ENCODE results near the gene TBCD. TPM values are rescaled to one million over a fixed set of nuclear protein-coding genes. Genes with fewer than 3 reads are reported as not detected.

TBCD gene
- polyA plus RNA-seq, 2 of the 4 experiments (the other 2 are of a cell fraction), result 33.5 to 49.1 TPM

DNA sequence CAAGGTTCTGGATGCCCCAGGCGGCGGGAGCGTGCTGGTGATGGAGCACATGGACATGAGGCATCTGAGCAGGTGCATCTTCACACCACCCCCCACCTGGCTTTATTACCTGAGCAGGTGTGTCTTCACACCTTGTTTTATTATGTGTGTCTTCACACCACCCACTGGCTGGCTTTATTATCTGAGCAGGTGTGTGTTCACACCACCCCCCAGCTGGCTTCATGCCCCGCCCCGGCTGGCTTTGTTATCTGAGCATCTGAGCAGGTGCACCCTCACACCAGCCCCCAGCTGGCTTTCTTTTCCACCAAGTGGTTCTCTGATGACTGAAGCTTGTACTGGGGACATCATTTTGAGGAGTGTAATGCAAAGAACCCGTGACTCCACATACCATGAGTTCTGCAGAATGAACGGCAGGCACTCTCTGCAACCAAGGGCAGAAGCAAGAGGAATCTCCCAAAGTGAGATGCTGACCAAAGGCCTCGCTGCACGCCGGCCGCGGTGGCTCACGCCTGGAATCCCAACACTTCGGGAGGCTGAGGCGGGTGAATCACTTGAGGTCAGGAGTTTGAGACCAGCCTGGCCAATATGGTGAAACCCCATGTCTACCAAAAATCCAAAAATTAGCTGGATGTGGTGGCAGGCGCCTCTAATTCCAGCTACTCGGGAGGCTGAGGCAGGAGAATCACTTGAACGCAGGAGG, 32.7 kb upstream of the TBCD start (continued):
- TF ChIP-seq, protein P1, sequence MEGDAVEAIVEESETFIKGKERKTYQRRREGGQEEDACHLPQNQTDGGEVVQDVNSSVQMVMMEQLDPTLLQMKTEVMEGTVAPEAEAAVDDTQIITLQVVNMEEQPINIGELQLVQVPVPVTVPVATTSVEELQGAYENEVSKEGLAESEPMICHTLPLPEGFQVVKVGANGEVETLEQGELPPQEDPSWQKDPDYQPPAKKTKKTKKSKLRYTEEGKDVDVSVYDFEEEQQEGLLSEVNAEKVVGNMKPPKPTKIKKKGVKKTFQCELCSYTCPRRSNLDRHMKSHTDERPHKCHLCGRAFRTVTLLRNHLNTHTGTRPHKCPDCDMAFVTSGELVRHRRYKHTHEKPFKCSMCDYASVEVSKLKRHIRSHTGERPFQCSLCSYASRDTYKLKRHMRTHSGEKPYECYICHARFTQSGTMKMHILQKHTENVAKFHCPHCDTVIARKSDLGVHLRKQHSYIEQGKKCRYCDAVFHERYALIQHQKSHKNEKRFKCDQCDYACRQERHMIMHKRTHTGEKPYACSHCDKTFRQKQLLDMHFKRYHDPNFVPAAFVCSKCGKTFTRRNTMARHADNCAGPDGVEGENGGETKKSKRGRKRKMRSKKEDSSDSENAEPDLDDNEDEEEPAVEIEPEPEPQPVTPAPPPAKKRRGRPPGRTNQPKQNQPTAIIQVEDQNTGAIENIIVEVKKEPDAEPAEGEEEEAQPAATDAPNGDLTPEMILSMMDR (IDR thresholded peaks at IDR 0.05), result no peak
- no peak for TF ChIP-seq MAFK (IDR thresholded peaks at IDR 0.05; ENCODE audit: partially characterized antibody)
- TF ChIP-seq, protein P2, sequence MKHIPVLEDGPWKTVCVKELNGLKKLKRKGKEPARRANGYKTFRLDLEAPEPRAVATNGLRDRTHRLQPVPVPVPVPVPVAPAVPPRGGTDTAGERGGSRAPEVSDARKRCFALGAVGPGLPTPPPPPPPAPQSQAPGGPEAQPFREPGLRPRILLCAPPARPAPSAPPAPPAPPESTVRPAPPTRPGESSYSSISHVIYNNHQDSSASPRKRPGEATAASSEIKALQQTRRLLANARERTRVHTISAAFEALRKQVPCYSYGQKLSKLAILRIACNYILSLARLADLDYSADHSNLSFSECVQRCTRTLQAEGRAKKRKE (CRISPR knock-in tag; IDR thresholded peaks at IDR 0.05; ENCODE audit: low read depth), result no peak
- TF ChIP-seq, protein P3, sequence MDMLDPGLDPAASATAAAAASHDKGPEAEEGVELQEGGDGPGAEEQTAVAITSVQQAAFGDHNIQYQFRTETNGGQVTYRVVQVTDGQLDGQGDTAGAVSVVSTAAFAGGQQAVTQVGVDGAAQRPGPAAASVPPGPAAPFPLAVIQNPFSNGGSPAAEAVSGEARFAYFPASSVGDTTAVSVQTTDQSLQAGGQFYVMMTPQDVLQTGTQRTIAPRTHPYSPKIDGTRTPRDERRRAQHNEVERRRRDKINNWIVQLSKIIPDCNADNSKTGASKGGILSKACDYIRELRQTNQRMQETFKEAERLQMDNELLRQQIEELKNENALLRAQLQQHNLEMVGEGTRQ (IDR thresholded peaks at IDR 0.05), result no peak
- TF ChIP-seq, protein P4, sequence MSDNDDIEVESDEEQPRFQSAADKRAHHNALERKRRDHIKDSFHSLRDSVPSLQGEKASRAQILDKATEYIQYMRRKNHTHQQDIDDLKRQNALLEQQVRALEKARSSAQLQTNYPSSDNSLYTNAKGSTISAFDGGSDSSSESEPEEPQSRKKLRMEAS (IDR thresholded peaks at IDR 0.05), result no peak
- no peak for TF ChIP-seq CHD2 (IDR thresholded peaks at IDR 0.05; ENCODE audit: low read length, partially characterized antibody)
- TF ChIP-seq CEBPB (IDR thresholded peaks at IDR 0.05), result no peak
- TF ChIP-seq, protein P5, sequence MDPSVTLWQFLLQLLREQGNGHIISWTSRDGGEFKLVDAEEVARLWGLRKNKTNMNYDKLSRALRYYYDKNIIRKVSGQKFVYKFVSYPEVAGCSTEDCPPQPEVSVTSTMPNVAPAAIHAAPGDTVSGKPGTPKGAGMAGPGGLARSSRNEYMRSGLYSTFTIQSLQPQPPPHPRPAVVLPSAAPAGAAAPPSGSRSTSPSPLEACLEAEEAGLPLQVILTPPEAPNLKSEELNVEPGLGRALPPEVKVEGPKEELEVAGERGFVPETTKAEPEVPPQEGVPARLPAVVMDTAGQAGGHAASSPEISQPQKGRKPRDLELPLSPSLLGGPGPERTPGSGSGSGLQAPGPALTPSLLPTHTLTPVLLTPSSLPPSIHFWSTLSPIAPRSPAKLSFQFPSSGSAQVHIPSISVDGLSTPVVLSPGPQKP (IDR thresholded peaks at IDR 0.05; ENCODE audit: low read depth, low read length), result no peak
- no peak for TF ChIP-seq SMC3 (IDR thresholded peaks at IDR 0.05)

DNA sequence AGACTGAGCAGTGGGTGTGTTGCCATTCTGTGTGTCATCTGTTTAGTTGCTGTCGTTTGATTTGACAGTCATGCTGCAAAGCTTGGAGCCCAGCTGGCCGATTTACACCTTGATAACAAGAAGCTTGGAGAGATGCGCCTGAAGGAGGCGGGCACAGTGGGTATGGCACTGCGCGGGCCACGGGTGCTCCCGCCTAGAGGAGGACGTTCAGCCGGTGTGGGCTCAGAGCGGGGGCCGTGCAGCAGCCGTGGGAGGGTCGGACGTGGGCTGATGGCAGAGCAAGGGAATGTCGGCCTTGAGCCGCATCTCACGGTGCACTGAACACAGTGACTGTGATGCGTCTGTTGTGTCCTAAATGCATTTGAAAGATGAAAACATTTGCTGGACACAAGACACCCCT, 31.7 kb upstream of the TBCD start:
- no peak overlapping the region for H3K27ac ChIP-seq
- no peak overlapping the region for H3K4me2 ChIP-seq
- DNase-seq (ENCODE audit: low read depth in 1 of 2, low spot score in 1 of 2), result no peak
- no peak for TF ChIP-seq RCOR1 (IDR thresholded peaks at IDR 0.05; ENCODE audit: low read depth, low read length)
- TF ChIP-seq FOSL2 (IDR thresholded peaks at IDR 0.05), result no peak
- no peak for TF ChIP-seq FOSL2 (CRISPR knock-in tag; IDR thresholded peaks at IDR 0.05)
- no peak for TF ChIP-seq FOXS1 (CRISPR knock-in tag; IDR thresholded peaks at IDR 0.05)
- no peak for TF ChIP-seq RARB (CRISPR knock-in tag; IDR thresholded peaks at IDR 0.05)
- TF ChIP-seq SREBF2 (IDR thresholded peaks at IDR 0.05), result no peak
- TF ChIP-seq CBX2 (IDR thresholded peaks at IDR 0.05; ENCODE audit: borderline replicate concordance, low read depth), result no peak
- TF ChIP-seq ZNF302 (CRISPR knock-in tag; IDR thresholded peaks at IDR 0.05), result no peak
- TF ChIP-seq JUN (IDR thresholded peaks at IDR 0.05), result no peak
- TF ChIP-seq SMC3 (IDR thresholded peaks at IDR 0.05), result no peak
- TF ChIP-seq HOXB13 (CRISPR knock-in tag; IDR thresholded peaks at IDR 0.05; ENCODE audit: low read depth), result no peak
- TF ChIP-seq JUNB (IDR thresholded peaks at IDR 0.05), result no peak
- TF ChIP-seq HEYL (CRISPR knock-in tag; IDR thresholded peaks at IDR 0.05), result no peak
- no peak for TF ChIP-seq RNF2 (IDR thresholded peaks at IDR 0.05; ENCODE audit: borderline replicate concordance, low read depth)
- no peak for TF ChIP-seq ZFP36 (IDR thresholded peaks at IDR 0.05; ENCODE audit: borderline replicate concordance, partially characterized antibody)
- TF ChIP-seq EHMT2 (IDR thresholded peaks at IDR 0.05; ENCODE audit: low read depth), result no peak
- no peak for TF ChIP-seq ZSCAN20 (CRISPR knock-in tag; IDR thresholded peaks at IDR 0.05)
- TF ChIP-seq, protein P6, sequence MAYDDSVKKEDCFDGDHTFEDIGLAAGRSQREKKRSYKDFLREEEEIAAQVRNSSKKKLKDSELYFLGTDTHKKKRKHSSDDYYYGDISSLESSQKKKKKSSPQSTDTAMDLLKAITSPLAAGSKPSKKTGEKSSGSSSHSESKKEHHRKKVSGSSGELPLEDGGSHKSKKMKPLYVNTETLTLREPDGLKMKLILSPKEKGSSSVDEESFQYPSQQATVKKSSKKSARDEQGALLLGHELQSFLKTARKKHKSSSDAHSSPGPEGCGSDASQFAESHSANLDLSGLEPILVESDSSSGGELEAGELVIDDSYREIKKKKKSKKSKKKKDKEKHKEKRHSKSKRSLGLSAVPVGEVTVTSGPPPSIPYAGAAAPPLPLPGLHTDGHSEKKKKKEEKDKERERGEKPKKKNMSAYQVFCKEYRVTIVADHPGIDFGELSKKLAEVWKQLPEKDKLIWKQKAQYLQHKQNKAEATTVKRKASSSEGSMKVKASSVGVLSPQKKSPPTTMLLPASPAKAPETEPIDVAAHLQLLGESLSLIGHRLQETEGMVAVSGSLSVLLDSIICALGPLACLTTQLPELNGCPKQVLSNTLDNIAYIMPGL (CRISPR knock-in tag; IDR thresholded peaks at IDR 0.05; ENCODE audit: borderline replicate concordance), result no peak
- TF ChIP-seq, protein P7, sequence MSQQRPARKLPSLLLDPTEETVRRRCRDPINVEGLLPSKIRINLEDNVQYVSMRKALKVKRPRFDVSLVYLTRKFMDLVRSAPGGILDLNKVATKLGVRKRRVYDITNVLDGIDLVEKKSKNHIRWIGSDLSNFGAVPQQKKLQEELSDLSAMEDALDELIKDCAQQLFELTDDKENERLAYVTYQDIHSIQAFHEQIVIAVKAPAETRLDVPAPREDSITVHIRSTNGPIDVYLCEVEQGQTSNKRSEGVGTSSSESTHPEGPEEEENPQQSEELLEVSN (IDR thresholded peaks at IDR 0.05; ENCODE audit: borderline replicate concordance, low read depth), result no peak
- TF ChIP-seq NPAS2 (CRISPR knock-in tag; IDR thresholded peaks at IDR 0.05; ENCODE audit: borderline replicate concordance), result no peak
- TF ChIP-seq, protein P1 (IDR thresholded peaks at IDR 0.05), result no peak
- peaks cover 10% of the 10 kb centered on the region for H3K4me1 ChIP-seq
- no peak for FAIRE-seq
- ChIA-PET POLR2A (no interaction called here), CTCF (interaction anchor here (2.2 kb wide), 1 partner anchor 55 kb away, joined by 4 read pairs; no protein-coding TSS in a partner anchor)
- 95% methylated on average over 19 of the region's 19 CpGs for WGBS (ENCODE audit: missing lambda C conversion rate)
- H3K9me3 ChIP-seq, result no peaks in the 10 kb centered on the region
- no peak overlapping the region for H3K4me3 ChIP-seq
- ATAC-seq, result no peak
